ENCODE data around the gene OR2C3. TPM values are rescaled to one million over a fixed set of nuclear protein-coding genes. Genes with fewer than 3 reads are reported as not detected.

Gene OR2C3
- total and polyA plus RNA-seq, 2 experiments from 2014 or later, result not detected

DNA sequence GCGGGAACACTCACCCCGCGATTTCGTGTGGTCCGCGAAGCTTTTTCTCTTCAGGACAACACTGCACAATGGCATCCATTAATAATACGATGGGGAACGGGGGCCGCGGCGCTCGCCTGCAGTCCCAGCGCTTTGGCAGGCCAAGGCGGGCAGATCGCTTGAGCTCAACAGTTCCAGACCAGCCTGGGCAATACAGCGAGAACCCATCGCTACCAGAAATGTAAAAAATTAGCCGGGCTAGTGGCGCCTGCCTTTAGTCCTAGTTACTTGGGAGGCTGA is 17.7 kb downstream of the OR2C3 start:
- TF ChIP-seq, protein P1, sequence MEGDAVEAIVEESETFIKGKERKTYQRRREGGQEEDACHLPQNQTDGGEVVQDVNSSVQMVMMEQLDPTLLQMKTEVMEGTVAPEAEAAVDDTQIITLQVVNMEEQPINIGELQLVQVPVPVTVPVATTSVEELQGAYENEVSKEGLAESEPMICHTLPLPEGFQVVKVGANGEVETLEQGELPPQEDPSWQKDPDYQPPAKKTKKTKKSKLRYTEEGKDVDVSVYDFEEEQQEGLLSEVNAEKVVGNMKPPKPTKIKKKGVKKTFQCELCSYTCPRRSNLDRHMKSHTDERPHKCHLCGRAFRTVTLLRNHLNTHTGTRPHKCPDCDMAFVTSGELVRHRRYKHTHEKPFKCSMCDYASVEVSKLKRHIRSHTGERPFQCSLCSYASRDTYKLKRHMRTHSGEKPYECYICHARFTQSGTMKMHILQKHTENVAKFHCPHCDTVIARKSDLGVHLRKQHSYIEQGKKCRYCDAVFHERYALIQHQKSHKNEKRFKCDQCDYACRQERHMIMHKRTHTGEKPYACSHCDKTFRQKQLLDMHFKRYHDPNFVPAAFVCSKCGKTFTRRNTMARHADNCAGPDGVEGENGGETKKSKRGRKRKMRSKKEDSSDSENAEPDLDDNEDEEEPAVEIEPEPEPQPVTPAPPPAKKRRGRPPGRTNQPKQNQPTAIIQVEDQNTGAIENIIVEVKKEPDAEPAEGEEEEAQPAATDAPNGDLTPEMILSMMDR (IDR thresholded peaks at IDR 0.05; ENCODE audit: low read depth, low read length), result no peak
- H3K9me3 ChIP-seq (ENCODE audit: low read depth), result no peaks in the 10 kb centered on the region
- H3K27me3 ChIP-seq, result no peaks in the 10 kb centered on the region
- no peak overlapping the region for H3K4me3 ChIP-seq
- H3K27ac ChIP-seq, result no peak overlapping the region
- H3K36me3 ChIP-seq, result no peaks in the 10 kb centered on the region
- DNase-seq (ENCODE audit: low read depth in 1 of 2, low spot score in 1 of 2), result no peak
- H3K4me1 ChIP-seq (ENCODE audit: low read depth), result no peaks in the 10 kb centered on the region

DNA sequence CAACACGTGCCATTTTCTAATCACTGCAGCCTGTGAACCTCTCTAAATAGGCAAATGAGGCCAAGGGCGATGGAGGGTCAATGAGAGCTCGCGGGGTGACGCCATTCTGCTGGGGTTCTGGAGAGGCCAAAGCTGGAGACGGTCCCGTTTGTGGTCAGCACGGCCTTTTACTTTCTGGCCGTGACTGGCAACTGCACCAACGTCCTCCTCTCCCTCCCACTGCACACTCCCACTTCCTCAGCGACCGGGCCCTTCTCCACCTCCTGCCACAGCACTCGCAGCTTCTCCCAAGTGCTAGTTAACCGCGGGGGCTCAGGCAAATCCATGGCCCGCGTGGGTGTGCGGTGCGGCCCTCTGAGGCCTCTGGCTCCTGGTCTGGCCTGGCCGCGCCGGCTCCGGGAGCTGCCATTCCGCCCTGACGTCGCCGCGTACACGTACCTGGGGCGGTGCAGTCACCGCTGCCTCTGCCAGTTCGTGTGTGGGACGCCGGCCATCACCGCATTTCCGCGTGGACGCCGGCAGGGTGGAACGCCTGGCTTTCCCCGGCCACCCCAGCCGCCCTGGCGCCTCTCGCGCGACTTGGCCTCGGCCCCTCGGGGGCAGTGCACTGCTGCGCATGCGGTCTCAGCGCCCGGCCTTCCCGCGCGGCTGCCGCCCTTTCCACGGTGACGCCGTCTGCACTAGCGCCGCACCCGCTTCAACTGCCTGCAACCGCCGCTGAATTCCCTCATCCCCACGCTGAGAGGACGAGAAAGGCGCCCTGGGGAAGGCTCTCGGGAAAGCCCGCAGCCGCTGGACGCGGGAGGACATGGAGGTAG is 18.2 kb downstream of the OR2C3 start:
- no peaks in the 10 kb centered on the region for H3K36me3 ChIP-seq
- no peaks in the 10 kb centered on the region for H3K27me3 ChIP-seq
- no peak overlapping the region for H3K27ac ChIP-seq
- no peaks in the 10 kb centered on the region for H3K4me1 ChIP-seq (ENCODE audit: low read depth)
- no peak for DNase-seq (ENCODE audit: low read depth in 1 of 2, low spot score in 1 of 2)
- H3K4me3 ChIP-seq, result no peak overlapping the region
- H3K9me3 ChIP-seq (ENCODE audit: low read depth), result no peaks in the 10 kb centered on the region
- TF ChIP-seq, protein P1 (IDR thresholded peaks at IDR 0.05; ENCODE audit: low read depth, low read length), result no peak

DNA sequence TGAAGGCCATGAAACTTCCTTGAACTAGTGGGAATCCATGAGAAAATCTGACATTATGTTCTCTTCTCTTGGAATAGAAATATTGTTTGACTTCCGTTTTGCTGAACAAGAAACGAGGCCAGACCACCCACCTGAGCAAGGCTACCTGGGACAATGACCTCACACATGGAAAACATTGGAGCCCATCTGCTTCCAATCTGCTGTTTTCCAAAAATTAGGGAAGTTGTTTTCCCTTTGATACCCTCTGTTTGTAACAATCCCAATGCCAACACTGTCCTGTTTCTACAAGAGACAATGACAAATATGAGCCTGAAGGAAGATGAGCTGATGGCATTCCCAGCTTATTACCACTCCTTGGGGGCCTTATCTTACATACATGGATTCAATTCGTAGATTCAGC is 29.4 kb downstream of the OR2C3 start:
- Histone ChIP-seq H3K9me3 (ENCODE audit: low read depth) (no peaks in the 10 kb centered on the region), H3K4me3 (no peak overlapping the region), H3K36me3 (no peaks in the 10 kb centered on the region), H3K27me3 (no peaks in the 10 kb centered on the region), H3K4me1 (ENCODE audit: low read depth) (no peaks in the 10 kb centered on the region), H3K27ac (no peak overlapping the region)
- TF ChIP-seq, protein P1 (IDR thresholded peaks at IDR 0.05; ENCODE audit: low read depth, low read length), result no peak
- DNase-seq (ENCODE audit: low read depth in 1 of 2, low spot score in 1 of 2), result no peak

DNA sequence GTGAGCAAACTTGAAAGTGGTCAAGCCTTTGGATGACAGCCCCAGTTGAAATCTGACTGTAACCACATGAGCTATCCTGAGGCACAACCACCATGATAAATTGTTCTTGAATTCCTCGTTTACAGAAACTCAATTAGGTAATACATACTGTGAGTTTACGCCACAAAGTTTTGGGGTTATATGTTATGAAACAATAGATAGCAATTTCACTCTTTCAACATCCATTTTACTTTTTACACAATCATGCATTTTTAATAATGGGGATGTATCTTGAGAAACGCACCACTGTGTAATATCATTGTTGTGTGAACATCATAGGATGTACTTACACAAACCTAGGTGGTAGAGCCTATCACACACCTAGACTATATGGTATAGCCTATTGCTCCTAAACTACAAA is 35.4 kb downstream of the OR2C3 start:
- no peaks in the 10 kb centered on the region for H3K36me3 ChIP-seq
- no peaks in the 10 kb centered on the region for H3K27me3 ChIP-seq
- H3K4me1 ChIP-seq (ENCODE audit: low read depth), result no peaks in the 10 kb centered on the region
- TF ChIP-seq, protein P1 (IDR thresholded peaks at IDR 0.05; ENCODE audit: low read depth, low read length), result no peak
- no peak overlapping the region for H3K4me3 ChIP-seq
- no peaks in the 10 kb centered on the region for H3K9me3 ChIP-seq (ENCODE audit: low read depth)
- DNase-seq (ENCODE audit: low read depth in 1 of 2, low spot score in 1 of 2), result no peak
- no peak overlapping the region for H3K27ac ChIP-seq

DNA sequence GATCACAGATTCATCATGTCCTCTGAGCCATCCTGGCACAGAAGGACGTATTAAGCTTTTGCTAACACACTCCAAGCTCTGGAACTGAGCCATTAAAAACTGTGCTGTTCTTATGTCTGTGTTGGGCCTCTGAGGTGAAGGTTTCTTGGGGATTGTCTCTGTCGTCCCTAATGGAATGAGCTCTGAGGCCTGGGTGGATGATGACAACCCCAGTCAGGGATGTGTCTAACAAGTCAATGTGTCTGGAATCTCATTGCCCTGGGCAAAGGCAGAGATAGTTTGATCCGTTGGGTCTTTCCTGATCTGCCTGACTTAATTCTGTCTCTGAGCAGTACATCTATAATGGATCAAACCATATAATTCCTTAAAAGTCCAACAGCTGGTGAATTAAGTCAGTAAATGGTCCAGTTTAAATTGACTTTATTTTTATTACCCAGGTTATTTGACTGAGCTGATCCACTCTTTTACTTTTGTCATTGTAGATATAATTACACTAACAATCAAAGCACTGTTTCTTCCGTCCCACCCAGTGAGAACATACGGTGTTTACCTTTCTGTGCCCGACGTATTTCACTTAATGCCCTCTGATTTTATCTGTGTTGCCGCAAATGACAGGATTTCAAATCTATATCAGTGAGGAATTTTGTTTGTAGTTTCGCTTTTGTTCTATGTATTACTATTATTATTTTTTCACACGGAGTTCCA is 39.5 kb downstream of the OR2C3 start:
- H3K9me3 ChIP-seq (ENCODE audit: low read depth), result no peaks in the 10 kb centered on the region
- TF ChIP-seq, protein P1 (IDR thresholded peaks at IDR 0.05; ENCODE audit: low read depth, low read length), result no peak

More for the DNA sequence above, 39.5 kb downstream of the OR2C3 start:
- DNase-seq (ENCODE audit: low read depth in 1 of 2, low spot score in 1 of 2), result no peak
- H3K27me3 ChIP-seq, result no peaks in the 10 kb centered on the region
- no peak overlapping the region for H3K27ac ChIP-seq
- no peaks in the 10 kb centered on the region for H3K4me1 ChIP-seq (ENCODE audit: low read depth)
- no peaks in the 10 kb centered on the region for H3K36me3 ChIP-seq
- H3K4me3 ChIP-seq, result no peak overlapping the region

Measured in cardiac muscle cell (in vitro differentiated cells and primary cell).